ENCODE results near the gene SLC25A38.
A peak's percentile ranks its signal among the peaks of the same experiment; 100 is the strongest.
"Not testable (repeated sequence)": the region's sequence is repeated elsewhere in the genome, so short reads cannot be mapped to it uniquely, and the experiment has no call there.

The SLC25A38 gene

GRCh38 chr3:39408493-39409372 lies 25.6 kb downstream of the SLC25A38 start:
- peak; percentile 71 for DNase-seq

GRCh38 chr3:39409514-39410136 lies 26.5 kb downstream of the SLC25A38 start:
- DNase-seq = no peak

GRCh38 chr3:39410893-39411292 lies 27.7 kb downstream of the SLC25A38 start:
- DNase-seq = no peak

GRCh38 chr3:39412668-39413260 lies 29.6 kb downstream of the SLC25A38 start:
- no peak for DNase-seq

GRCh38 chr3:39413691-39414420 lies 30.7 kb downstream of the SLC25A38 start:
- DNase-seq = no peak

- no peak for DNase-seq
These were observed 31.3 kb downstream of the SLC25A38 start for GRCh38 chr3:39414421-39414907.

- not testable (repeated sequence) for DNase-seq
These were observed 32.1 kb downstream of the SLC25A38 start for GRCh38 chr3:39415302-39415701.

GRCh38 chr3:39415983-39416382 lies 32.8 kb downstream of the SLC25A38 start:
- no peak for DNase-seq

DNA sequence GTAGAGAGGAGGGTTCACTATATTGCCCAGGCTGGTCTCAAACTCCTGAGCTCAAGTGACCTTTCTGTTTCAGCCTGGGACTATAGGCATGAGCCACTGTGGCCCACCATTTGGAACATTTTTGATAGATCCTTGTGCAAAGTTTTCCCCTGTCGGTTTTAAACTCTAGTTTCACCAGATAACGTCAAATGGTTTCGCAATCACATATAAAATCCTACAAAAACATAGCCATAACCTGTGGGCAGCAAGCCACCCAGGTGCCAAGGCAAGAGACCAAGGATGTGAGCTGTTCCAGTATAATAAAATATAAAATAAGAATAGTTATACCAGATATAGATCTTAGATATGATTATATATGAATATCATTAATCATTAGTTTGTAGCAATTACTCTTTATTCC lies 33.8 kb downstream of the SLC25A38 start:
- not testable (repeated sequence) for DNase-seq

DNA sequence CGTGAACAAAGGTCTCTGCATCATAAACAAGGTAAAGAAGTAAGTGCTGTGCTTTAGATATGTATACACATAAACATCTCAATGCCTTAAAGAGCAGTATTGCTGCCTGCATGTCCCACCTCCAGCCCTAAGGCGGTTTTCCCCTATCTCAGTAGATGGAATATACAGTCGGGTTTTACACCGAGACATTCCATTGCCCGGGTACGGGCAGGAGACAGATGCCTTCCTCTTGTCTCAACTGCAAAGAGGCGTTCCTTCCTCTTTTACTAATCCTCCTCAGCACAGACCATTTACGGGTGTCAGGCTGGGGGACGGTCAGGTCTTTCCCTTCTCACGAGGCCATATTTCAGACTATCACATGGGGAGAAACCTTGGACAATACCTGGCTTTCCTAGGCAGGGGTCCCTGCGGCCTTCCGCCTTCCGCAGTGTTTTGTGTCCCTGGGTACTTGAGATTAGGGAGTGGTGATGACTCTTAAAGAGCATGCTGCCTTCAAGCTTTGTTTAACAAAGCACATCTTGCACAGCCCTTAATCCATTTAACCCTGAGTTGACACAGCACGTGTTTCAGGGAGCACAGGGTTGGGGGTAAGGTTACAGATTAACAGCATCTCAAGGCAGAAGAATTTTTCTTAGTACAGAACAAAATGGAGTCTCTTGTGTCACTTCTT lies 35.5 kb downstream of the SLC25A38 start:
- DNase-seq = not testable (repeated sequence)

GRCh38 chr3:39419742-39420315 lies 36.7 kb downstream of the SLC25A38 start:
- no peak for DNase-seq

DNA sequence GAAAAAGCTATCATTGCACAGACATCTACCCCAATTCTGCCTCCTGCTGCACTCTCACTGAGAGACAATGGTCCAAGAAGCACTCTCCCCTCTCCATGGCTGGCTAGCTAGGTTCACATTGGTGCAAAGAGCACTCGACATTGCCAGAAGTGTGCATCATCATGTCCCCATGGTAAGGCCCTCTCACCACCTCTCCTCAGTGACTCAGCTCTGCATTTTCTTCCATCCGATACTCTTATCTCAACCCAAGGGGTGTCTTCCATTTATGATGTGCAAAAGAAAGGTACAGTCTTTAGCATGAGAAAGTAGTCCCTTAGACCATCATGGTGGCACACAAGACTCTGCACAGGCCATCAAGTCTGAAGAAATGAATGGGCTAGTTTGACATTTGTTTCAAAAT lies 37.4 kb downstream of the SLC25A38 start:
- DNase-seq = no peak

GRCh38 chr3:39423436-39423970 lies 40.3 kb downstream of the SLC25A38 start:
- DNase-seq = no peak

GRCh38 chr3:39426312-39426711 lies 43.1 kb downstream of the SLC25A38 start:
- no peak for DNase-seq

DNA sequence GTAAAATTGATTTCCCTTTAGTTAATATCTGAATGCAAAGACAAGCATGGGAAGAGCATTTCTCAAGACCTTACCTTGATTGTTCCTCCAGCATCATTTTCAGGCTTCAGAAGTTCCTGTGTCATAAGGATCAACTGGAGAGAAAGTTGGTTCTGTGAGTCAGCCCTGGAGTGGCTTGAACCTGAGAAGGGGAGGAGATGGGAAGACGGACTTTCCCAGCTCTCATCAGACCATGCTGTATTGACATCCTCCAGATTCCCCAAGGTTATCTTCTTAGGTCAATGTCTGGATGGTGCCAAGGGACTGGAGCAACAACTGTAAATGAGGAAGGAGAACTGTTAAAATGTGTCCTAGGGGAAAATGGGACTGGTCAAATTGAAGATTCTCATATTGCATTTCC lies 44.3 kb downstream of the SLC25A38 start:
- no peak for DNase-seq

DNA sequence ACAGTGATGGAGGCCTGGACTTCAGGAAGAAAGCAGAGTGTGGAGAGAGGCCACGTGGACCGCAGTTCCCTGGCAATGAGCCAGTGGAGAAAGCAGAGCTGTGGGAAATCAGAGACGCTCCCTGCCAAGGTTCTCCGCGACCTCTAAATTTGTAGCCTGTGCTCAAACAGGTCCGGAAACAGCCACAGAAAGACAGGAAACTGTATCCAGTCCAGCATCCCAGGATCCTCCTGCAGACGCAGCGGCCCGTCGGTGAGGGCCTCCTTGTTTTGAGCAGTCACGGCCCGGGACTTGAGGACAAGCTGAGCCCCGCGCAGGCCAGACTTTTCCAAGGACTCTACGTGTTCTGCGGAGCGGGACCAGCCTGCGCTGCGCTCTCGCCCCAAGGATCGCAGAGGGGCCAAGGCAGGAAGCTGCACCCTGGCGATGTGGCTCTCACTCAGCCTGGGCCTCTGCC lies 45.6 kb downstream of the SLC25A38 start:
- no peak for DNase-seq

DNA sequence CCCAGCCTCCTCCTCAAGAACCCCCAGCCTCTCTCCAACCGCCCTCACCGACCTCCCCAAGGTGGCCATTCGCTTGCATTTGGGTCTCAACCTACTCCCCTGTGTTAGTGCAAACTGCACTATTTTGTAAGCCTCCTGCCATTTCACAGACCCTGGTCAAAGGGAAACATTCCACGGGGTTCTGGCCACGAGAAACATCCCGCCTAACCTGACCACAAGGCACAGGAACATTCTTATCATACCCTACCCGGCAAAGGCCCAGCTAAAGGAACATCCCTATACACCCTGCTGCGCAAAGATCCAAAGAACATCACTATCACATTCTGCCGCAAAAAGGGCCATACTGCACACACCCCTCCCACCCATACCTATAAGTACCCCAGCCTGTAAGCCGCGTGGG lies 46.3 kb downstream of the SLC25A38 start:
- DNase-seq = no peak

DNA sequence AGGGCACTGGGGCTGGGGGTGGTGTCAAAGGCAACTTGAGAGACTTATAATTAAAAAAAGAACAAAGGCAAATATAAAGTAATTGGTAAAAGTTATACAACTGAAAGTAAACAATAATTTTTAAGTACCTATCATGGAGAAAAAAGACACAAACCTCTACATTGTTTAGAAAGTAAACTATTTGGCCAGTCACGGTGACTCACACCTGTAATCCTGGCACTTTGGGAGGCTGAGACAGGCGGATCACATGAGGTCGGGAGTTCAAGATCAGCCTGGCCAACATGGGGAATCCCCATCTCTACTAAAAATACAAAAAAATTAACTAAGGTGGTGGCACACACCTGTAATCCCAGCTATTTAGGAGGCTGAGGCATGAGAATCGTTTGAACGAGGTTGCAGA lies 49.2 kb downstream of the SLC25A38 start:
- no peak for DNase-seq

DNA sequence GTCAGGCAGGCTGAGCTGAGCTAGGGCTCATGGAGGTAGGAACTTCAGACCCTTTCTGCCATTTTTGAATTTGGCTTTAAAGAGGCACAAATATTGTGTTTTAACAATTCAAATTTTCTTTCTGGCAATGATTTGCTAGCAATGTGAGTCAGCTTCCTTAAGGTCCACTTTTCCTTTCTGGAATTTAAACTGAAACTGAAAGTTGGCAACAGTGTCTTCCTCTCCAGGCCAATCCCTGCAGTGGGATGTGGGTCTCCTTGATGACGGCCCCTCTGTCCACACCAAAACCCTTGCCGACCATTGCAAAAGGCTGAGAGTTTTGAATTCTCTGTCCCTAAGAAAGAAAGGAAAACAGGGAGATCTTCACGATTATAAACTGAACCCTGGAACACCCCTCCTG lies 50.5 kb downstream of the SLC25A38 start:
- DNase-seq = no peak

DNA sequence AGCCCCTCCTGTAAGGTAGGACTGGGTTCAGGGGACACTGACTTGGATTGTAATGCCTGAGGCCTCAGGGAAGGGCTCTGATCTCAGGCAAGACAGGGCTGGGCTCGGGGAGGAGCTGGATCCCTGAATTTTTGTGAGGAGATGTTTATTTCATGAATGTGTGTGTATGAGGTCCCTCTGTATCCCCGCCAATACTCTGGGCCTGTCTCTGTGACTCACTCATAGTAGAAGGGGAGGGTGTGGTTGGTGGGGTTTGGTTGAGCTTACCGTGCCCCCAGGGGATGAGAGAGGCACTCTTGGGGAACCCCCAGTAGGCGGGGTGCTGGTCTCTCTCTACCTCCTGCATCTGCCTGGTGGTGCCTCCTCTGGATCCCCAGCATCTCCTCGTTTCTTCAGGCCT lies 51.4 kb downstream of the SLC25A38 start:
- no peak for DNase-seq

- DNase-seq = no peak
These were observed 52.0 kb downstream of the SLC25A38 start for GRCh38 chr3:39435006-39435748.
